HG02571 (cell line): ENCODE results near the gene ENDOD1.

Experiments
- ATAC-seq: cut with Tn5 transposase; IDR thresholded peaks from one replicate; pipeline ENCODE4 v1.9.1; 2021; ENCODE audit warnings: mild to moderate bottlenecking, moderate library complexity; ENCODE audit not compliant: unreplicated experiment

The ENDOD1 gene

GRCh38 chr11:95157824-95158223, 68.2 kb downstream of the ENDOD1 start:
- ATAC-seq = no peak

DNA sequence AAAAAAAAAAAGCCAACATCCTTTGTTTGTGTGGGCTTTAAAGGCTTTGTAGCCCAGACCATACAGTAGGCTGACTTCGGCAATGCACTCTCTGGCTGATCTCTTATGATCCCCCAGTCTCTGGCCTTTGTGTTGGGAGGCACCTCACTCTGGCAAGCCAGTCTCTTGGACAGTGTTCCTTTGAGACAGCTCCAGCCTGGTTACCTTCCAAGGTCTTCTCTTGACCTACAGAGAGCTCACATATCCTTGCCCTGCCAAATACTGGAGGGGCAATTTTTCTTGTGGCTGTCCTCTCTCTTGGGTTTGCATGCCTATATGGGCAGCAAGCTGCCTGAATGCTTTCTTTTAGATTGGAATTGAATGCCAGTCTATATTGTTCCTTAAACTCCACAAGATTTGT, 71.6 kb downstream of the ENDOD1 start:
- no peak for ATAC-seq

DNA sequence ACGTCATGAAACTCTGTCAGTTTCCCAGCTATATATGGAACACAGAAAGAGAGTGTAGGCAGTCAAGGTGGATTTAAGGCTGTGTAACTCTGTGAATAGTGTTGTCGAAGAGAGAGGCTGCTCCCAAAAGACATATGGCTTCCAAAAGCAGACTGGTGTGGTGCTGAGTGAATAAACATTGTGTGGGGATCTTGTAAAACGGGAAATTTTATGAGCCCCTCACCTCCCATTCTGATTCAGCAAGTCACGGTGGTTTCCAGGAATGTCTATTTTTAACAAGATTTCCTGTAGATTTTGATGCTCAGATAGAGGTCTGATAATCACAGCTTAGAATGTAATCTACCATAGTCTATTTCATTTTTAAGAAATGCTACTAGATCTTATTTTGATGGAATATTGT, 73.5 kb downstream of the ENDOD1 start:
- no peak for ATAC-seq

DNA sequence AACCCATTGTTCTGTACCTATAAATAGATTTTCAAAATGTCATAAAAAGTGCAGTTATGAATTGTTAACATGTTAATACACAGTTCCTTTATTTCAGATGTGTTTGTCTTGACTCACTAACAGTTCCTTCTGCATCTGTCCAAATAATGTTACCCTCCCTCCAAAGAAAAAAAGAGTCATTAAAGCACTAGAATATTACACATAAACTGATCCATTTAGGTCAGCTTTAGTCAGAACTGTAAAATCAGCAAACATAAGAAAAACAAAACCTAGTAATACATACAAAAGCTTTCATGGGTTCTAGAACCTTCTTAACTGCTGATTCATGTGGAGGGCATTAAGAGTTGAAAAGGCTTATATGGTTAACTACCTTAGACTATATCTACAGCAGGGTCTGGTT, 76.0 kb downstream of the ENDOD1 start:
- ATAC-seq = no peak

DNA sequence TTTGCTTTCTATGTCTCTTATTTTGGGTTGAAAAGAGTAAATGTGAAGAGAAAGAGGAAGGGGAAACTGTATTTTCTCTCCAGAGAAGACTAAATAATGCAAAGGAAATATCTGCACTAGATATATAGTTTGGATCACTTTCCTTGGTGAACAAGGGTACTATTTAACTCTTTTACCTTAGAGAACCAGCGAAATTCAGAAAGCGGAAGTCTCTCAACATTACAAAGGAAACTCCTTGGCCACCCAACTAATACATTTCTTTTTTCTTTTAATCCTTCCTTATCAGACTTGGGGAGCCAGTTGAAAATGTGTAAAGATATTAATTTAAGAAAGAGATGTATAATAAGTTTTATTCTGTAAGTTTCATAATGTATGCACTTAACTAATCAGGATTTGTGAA, 77.1 kb downstream of the ENDOD1 start:
- no peak for ATAC-seq

DNA sequence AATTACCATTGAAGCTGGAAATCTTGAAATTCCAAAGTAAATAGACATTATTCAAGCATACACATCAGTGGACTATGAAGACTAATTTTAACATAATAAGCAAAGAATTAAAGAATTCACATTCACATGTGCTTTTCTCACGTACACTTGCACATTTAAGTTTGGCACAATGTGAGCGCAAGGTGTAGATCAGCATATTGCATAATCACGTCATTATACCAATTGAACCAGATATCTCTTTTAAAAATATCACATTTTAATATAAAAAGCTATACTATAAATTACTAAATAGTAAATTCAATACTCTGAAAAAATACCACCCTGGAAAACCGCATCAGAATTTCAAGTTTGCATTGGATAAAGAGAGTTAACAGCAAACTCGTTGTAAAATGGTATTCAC, 80.6 kb downstream of the ENDOD1 start:
- ATAC-seq = no peak

DNA sequence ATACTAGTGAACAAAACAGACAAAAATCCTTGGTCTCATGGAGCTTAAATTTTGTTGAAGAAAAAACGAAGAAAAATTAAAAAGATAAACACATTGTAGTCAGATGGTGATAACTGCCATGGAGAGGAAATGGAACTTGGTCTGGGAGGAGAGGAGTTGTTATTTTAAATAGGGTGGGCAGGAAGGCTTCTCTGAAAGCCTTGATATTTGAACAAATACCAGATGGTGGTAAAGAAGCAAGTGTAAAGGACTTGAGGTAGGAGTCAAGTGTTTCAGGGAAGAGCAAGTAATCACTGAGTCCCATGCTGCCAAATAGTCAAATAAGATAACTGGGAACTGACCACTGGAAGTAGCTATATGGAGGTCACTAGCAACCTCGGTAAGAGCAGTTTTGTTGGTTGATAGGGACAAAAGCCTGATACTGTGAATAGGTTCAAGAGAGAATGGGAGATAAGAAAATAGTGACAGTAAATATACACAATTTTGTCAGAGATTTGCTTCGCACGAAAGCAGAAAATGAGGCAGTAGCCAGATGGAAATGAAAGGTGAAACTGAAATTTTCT, 86.3 kb downstream of the ENDOD1 start:
- no peak for ATAC-seq
